HepG2 (cell line): ENCODE measurements around the gene RFX2. TPM values are rescaled to one million over a fixed set of nuclear protein-coding genes. Genes with fewer than 3 reads are reported as not detected.

ENCODE experiments used
- FOXO4 ChIP-seq: sonication (generic); formaldehyde crosslinking; conservative IDR thresholded peaks from 2 replicates; pipeline ENCODE4 v1.8.1; 2023; ENCODE audit warnings: missing genetic modification reagents
- KMT2B ChIP-seq: IDR thresholded peaks from 2 replicates; pipeline ENCODE4 v1.6.1; 2016; ENCODE audit warnings: missing genetic modification reagents, missing compliant biosample characterization
- NAIF1 ChIP-seq: sonication (generic); formaldehyde crosslinking; IDR thresholded peaks from 2 replicates; pipeline ENCODE4 v1.5.0; 2020; ENCODE audit warnings: mild to moderate bottlenecking, missing genetic modification reagents, borderline replicate concordance
- PLSCR1 ChIP-seq: sonication (generic); formaldehyde crosslinking; IDR thresholded peaks from 2 replicates; pipeline ENCODE4 v1.5.0; 2020; ENCODE audit warnings: missing genetic modification reagents, mild to moderate bottlenecking, borderline replicate concordance
- RBM39 ChIP-seq: fragments of 200-400 bp; formaldehyde crosslinking; IDR thresholded peaks from one replicate; pipeline ENCODE4 v1.6.1; 2018; ENCODE audit warnings: antibody characterized with exemption, mild to moderate bottlenecking, low read depth, low read length; ENCODE audit not compliant: poor library complexity, severe bottlenecking
- SOX6 ChIP-seq, 2 experiments: fragments of 450-650 bp in 1 of 2; sonication (generic) in 1 of 2; formaldehyde crosslinking in 1 of 2; IDR thresholded peaks; 2 replicates each; pipeline versions ENCODE4 v1.4.0 to v1.6.1; 2017 to 2020; ENCODE audit warnings: antibody characterized with exemption in 1 of 2, mild to moderate bottlenecking in 1 of 2, missing genetic modification reagents in 1 of 2
- TAF1 ChIP-seq: sonication (generic); formaldehyde crosslinking; IDR thresholded peaks from 2 replicates; pipeline ENCODE4 v1.4.0; 2020; ENCODE audit warnings: missing genetic modification reagents
- ZNF17 ChIP-seq: sonication (generic); formaldehyde crosslinking; IDR thresholded peaks from 2 replicates; pipeline ENCODE4 v1.5.0; 2020; ENCODE audit warnings: mild to moderate bottlenecking, missing genetic modification reagents
- ZNF230 ChIP-seq: sonication (generic); formaldehyde crosslinking; IDR thresholded peaks from 2 replicates; pipeline ENCODE4 v1.4.0; 2020; ENCODE audit warnings: mild to moderate bottlenecking, missing genetic modification reagents
- ZNF281 ChIP-seq: sonication (generic); formaldehyde crosslinking; IDR thresholded peaks from 2 replicates; pipeline ENCODE4 v1.4.0; 2020; ENCODE audit warnings: missing genetic modification reagents, borderline replicate concordance
- ZNF414 ChIP-seq: sonication (generic); formaldehyde crosslinking; IDR thresholded peaks from 2 replicates; pipeline ENCODE4 v1.5.0; 2020; ENCODE audit warnings: missing genetic modification reagents
- ZNF530 ChIP-seq: sonication (generic); formaldehyde crosslinking; IDR thresholded peaks from 2 replicates; pipeline ENCODE4 v1.5.0; 2020; ENCODE audit warnings: low read depth, mild to moderate bottlenecking, missing genetic modification reagents
- ZNF562 ChIP-seq: sonication (generic); formaldehyde crosslinking; IDR thresholded peaks from 2 replicates; pipeline ENCODE4 v1.8.0; 2022; ENCODE audit warnings: missing genetic modification reagents, borderline replicate concordance
- ZNF678 ChIP-seq: sonication (generic); formaldehyde crosslinking; IDR thresholded peaks from 2 replicates; pipeline ENCODE4 v1.4.0; 2020; ENCODE audit warnings: mild to moderate bottlenecking, missing genetic modification reagents
- ZNF776 ChIP-seq: sonication (generic); formaldehyde crosslinking; IDR thresholded peaks from 2 replicates; pipeline ENCODE4 v1.4.0; 2020; ENCODE audit warnings: mild to moderate bottlenecking, missing genetic modification reagents
- ZNF781 ChIP-seq: sonication (generic); formaldehyde crosslinking; IDR thresholded peaks from 2 replicates; pipeline ENCODE4 v1.5.1; 2020; ENCODE audit warnings: borderline replicate concordance, mild to moderate bottlenecking, missing genetic modification reagents; ENCODE audit errors: not compliant biosample characterization
- polyA plus RNA-seq, 8 experiments: library from polyadenylated mRNA; depleted of rRNA in 3 of 8; stranded (reverse) in 7 of 8; unstranded in 1 of 8; fragments of >200 nt; fragmentation: Illumina TruSeq in 4 of 8; extraction: Trizol in 4 of 8; gene quantifications; 2 replicates each; pipeline versions ENCODE4 v1.2.1 to v1.2.3, GENCODE V29; 2011 to 2016; ENCODE audit warnings: low read depth in 4 of 8, missing spikeins in 1 of 8, mixed read lengths in 1 of 8; ENCODE audit not compliant: insufficient read depth in 1 of 8
- total RNA-seq, 5 experiments: library from RNA; depleted of rRNA; stranded (reverse); fragments of >200 nt; fragmentation: Illumina TruSeq; extraction: Trizol; gene quantifications; 2 replicates each; pipeline ENCODE4 v1.2.3, GENCODE V29; 2016; ENCODE audit warnings: low read depth in 1 of 5
- TF ChIP-seq, protein P1 (sequence below): sonication (generic); formaldehyde crosslinking; IDR thresholded peaks from 2 replicates; pipeline ENCODE4 v1.9.0; 2021; ENCODE audit warnings: missing genetic modification reagents, borderline replicate concordance
- TF ChIP-seq, protein P2 (sequence below): sonication (generic); formaldehyde crosslinking; conservative IDR thresholded peaks from 2 replicates; pipeline ENCODE4 v1.8.0; 2022; ENCODE audit warnings: low read depth, missing genetic modification reagents

Gene RFX2
- total and polyA plus RNA-seq, 2 of the 13 experiments (the other 11 are each of a cell fraction or from before 2014, with no cell fraction given): 2.8 to 3.3 TPM

- TF ChIP-seq RBM39 (no peak), ZNF562 (no peak), ZNF776 (no peak), NAIF1 (CRISPR knock-in tag) (no peak), ZNF530 (CRISPR knock-in tag) (no peak), TAF1 (CRISPR knock-in tag) (no peak), ZNF17 (no peak), ZNF414 (CRISPR knock-in tag) (no peak), ZNF230 (CRISPR knock-in tag) (no peak), ZNF678 (no peak), SOX6 (IDR thresholded peaks at IDR 0.05) (no peak), SOX6 (CRISPR knock-in tag; IDR thresholded peaks at IDR 0.05) (peak; percentile 89), KMT2B (CRISPR knock-in tag) (no peak), ZNF281 (CRISPR knock-in tag) (no peak), ZNF781 (no peak), PLSCR1 (CRISPR knock-in tag) (no peak), FOXO4 (CRISPR knock-in tag) (no peak)
- TF ChIP-seq, protein P1, sequence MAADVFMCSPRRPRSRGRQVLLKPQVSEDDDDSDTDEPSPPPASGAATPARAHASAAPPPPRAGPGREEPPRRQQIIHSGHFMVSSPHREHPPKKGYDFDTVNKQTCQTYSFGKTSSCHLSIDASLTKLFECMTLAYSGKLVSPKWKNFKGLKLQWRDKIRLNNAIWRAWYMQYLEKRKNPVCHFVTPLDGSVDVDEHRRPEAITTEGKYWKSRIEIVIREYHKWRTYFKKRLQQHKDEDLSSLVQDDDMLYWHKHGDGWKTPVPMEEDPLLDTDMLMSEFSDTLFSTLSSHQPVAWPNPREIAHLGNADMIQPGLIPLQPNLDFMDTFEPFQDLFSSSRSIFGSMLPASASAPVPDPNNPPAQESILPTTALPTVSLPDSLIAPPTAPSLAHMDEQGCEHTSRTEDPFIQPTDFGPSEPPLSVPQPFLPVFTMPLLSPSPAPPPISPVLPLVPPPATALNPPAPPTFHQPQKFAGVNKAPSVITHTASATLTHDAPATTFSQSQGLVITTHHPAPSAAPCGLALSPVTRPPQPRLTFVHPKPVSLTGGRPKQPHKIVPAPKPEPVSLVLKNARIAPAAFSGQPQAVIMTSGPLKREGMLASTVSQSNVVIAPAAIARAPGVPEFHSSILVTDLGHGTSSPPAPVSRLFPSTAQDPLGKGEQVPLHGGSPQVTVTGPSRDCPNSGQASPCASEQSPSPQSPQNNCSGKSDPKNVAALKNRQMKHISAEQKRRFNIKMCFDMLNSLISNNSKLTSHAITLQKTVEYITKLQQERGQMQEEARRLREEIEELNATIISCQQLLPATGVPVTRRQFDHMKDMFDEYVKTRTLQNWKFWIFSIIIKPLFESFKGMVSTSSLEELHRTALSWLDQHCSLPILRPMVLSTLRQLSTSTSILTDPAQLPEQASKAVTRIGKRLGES (CRISPR knock-in tag): no peak
- TF ChIP-seq, protein P2, sequence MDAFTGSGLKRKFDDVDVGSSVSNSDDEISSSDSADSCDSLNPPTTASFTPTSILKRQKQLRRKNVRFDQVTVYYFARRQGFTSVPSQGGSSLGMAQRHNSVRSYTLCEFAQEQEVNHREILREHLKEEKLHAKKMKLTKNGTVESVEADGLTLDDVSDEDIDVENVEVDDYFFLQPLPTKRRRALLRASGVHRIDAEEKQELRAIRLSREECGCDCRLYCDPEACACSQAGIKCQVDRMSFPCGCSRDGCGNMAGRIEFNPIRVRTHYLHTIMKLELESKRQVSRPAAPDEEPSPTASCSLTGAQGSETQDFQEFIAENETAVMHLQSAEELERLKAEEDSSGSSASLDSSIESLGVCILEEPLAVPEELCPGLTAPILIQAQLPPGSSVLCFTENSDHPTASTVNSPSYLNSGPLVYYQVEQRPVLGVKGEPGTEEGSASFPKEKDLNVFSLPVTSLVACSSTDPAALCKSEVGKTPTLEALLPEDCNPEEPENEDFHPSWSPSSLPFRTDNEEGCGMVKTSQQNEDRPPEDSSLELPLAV (CRISPR knock-in tag): no peak
Observed at GRCh38 chr19:5987077-5987818, 123.1 kb downstream of the RFX2 start (continued).
